Measurements from ENCODE around the gene ZG16.
"Not testable (repeated sequence)": the region's sequence is repeated elsewhere in the genome, so short reads cannot be mapped to it uniquely, and the experiment has no call there.

Gene ZG16

GRCh38 chr16:29757950-29758466 is 20.0 kb upstream of the ZG16 start:
- peaks cover 9% of the 10 kb centered on the region for H3K4me1 ChIP-seq (ENCODE audit: low read length)
- H3K9me3 ChIP-seq (ENCODE audit: insufficient read depth, low read length): no peaks in the 10 kb centered on the region
- H3K4me3 ChIP-seq (ENCODE audit: low read length): no peak overlapping the region
- H4K20me1 ChIP-seq (ENCODE audit: insufficient read depth, low read length): no peaks in the 10 kb centered on the region
- H3K9ac ChIP-seq (ENCODE audit: low read length): no peak overlapping the region
- H3K36me3 ChIP-seq (replicated peaks; ENCODE audit: low read depth, low read length): no peaks in the 10 kb centered on the region
- no peak overlapping the region for H2AFZ ChIP-seq (ENCODE audit: low read depth, low read length)
- no peak overlapping the region for H3K4me2 ChIP-seq (ENCODE audit: low read length)
- no peak for TF ChIP-seq EZH2phosphoT487 (IDR thresholded peaks at IDR 0.05; ENCODE audit: low read depth)
- no peak for TF ChIP-seq CTCF (IDR thresholded peaks at IDR 0.05; ENCODE audit: low read depth, low read length)
- H3K27ac ChIP-seq (ENCODE audit: low read length): no peak overlapping the region
- H3K27me3 ChIP-seq (ENCODE audit: low read depth, low read length): peaks cover 3% of the 10 kb centered on the region; the same call in 1 of the 2 replicates
- H3K79me2 ChIP-seq (ENCODE audit: low read length): no peaks in the 10 kb centered on the region

DNA sequence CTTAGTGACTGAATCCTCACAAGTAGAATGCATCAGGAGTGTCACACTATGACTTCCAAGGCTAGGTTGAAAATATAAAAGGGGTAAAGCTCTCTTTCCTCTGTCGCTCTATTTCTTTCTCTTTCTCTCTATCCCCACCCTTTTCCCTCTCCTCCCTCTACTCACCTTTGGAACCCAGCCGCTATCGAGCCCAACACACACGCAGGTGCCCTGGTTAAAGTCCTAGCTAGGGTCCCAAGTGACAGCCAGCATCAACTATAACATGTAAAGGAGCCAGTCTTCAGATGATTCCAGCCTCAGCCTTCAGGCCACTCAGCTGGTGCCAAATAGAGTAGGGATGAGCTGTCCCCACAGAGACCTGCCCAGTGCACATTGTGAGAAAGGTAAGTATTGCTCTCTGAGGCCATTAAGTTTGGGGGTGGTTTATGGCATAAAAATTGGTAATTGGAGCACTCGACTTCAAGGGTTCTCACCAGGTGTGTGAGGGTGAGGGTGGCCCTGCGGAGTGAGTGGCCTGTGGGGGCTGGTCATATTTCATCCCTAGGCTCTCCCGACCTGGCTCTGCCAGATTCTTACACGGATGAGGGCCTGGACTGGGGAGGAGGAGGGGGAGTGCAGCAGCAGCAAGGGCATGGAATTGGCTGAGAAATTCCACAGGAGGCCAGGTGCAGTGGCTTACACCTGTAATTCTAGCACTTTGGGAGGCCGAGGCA is 17.3 kb upstream of the ZG16 start:
- no peak overlapping the region for H2AFZ ChIP-seq (ENCODE audit: low read depth, low read length)
- H3K27ac ChIP-seq (ENCODE audit: low read length): no peak overlapping the region
- H3K9me3 ChIP-seq (ENCODE audit: insufficient read depth, low read length): no peaks in the 10 kb centered on the region
- H3K27me3 ChIP-seq (ENCODE audit: low read depth, low read length): peaks cover 8% of the 10 kb centered on the region; the same call in 1 of the 2 replicates
- no peaks in the 10 kb centered on the region for H4K20me1 ChIP-seq (ENCODE audit: insufficient read depth, low read length)
- no peak overlapping the region for H3K4me2 ChIP-seq (ENCODE audit: low read length)
- H3K4me3 ChIP-seq (ENCODE audit: low read length): no peak overlapping the region
- H3K36me3 ChIP-seq (replicated peaks; ENCODE audit: low read depth, low read length): no peaks in the 10 kb centered on the region
- no peaks in the 10 kb centered on the region for H3K4me1 ChIP-seq (ENCODE audit: low read length)
- no peaks in the 10 kb centered on the region for H3K79me2 ChIP-seq (ENCODE audit: low read length)
- TF ChIP-seq CTCF (IDR thresholded peaks at IDR 0.05; ENCODE audit: low read depth, low read length) (no peak), EZH2phosphoT487 (IDR thresholded peaks at IDR 0.05; ENCODE audit: low read depth) (no peak)
- H3K9ac ChIP-seq (ENCODE audit: low read length): no peak overlapping the region

- not testable (repeated sequence) for H3K4me1 ChIP-seq (ENCODE audit: low read length); H3K27ac ChIP-seq (ENCODE audit: low read length); H3K79me2 ChIP-seq (ENCODE audit: low read length); H4K20me1 ChIP-seq (ENCODE audit: insufficient read depth, low read length); H3K4me3 ChIP-seq (ENCODE audit: low read length); H3K36me3 ChIP-seq (replicated peaks; ENCODE audit: low read depth, low read length); H3K27me3 ChIP-seq (ENCODE audit: low read depth, low read length); H3K9ac ChIP-seq (ENCODE audit: low read length); H2AFZ ChIP-seq (ENCODE audit: low read depth, low read length); H3K4me2 ChIP-seq (ENCODE audit: low read length); H3K9me3 ChIP-seq (ENCODE audit: insufficient read depth, low read length)
Observed at GRCh38 chr16:29761280-29761651, 16.8 kb upstream of the ZG16 start.

DNA sequence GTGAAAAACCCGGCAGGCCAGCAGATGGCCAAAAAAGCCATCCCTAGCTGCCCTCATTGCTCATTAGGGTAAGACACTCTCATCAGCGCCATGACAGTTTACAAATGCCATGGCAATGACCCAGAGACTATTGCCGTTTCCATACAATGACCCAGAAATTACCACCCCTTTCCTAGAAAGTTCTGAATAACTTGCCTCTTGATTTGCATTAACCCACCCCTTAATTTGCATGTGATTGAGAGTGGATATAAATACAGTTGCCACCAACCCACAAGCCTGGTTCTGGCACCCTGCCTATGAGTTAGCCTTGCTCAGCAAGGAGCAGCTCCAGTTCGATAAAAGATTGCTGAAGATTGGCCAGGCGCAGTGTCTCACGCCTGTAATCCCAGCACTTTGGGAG is 16.2 kb upstream of the ZG16 start:
- H3K4me1 ChIP-seq (ENCODE audit: low read length): no peaks in the 10 kb centered on the region
- no peak for TF ChIP-seq EZH2phosphoT487 (IDR thresholded peaks at IDR 0.05; ENCODE audit: low read depth)
- TF ChIP-seq CTCF (IDR thresholded peaks at IDR 0.05; ENCODE audit: low read depth, low read length): no peak
- H3K4me2 ChIP-seq (ENCODE audit: low read length): no peak overlapping the region
- peaks cover 8% of the 10 kb centered on the region; the same call in 1 of the 2 replicates for H3K27me3 ChIP-seq (ENCODE audit: low read depth, low read length)
- H3K27ac ChIP-seq (ENCODE audit: low read length): no peak overlapping the region
- H2AFZ ChIP-seq (ENCODE audit: low read depth, low read length): no peak overlapping the region
- H3K36me3 ChIP-seq (replicated peaks; ENCODE audit: low read depth, low read length): no peaks in the 10 kb centered on the region
- H3K4me3 ChIP-seq (ENCODE audit: low read length): no peak overlapping the region
- H3K79me2 ChIP-seq (ENCODE audit: low read length): no peaks in the 10 kb centered on the region
- H3K9ac ChIP-seq (ENCODE audit: low read length): no peak overlapping the region
- H4K20me1 ChIP-seq (ENCODE audit: insufficient read depth, low read length): no peaks in the 10 kb centered on the region
- H3K9me3 ChIP-seq (ENCODE audit: insufficient read depth, low read length): no peaks in the 10 kb centered on the region
